Effector CD4-positive, alpha-beta T cell (primary cell): ENCODE results near the gene PEX1.
"Not testable (repeated sequence)": the region's sequence is repeated elsewhere in the genome, so short reads cannot be mapped to it uniquely, and the experiment has no call there.

ENCODE experiments used
- DNase-seq: peaks from one replicate; pipeline ENCODE4 v3.0.0-alpha.2; 2020

Gene PEX1

DNA sequence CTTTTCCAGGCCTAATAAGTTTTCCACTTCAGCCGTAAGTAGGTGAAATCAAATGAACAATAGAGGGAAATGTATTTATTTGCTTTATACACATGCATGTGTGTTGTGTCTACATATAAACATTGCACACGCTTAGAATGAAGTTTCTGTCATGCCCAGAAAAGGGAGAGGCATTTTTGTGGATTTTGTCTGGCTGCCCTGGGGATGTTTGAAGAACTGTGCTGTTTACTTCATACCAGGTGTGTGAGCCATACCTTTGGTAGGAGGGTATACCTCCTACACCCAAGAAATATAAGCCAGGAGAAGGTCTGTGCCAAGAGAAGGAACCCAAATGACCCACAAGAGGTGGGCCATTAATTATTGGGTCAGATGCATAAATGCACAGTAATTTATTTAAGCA is 68.2 kb downstream of the PEX1 start:
- DNase-seq: no peak

DNA sequence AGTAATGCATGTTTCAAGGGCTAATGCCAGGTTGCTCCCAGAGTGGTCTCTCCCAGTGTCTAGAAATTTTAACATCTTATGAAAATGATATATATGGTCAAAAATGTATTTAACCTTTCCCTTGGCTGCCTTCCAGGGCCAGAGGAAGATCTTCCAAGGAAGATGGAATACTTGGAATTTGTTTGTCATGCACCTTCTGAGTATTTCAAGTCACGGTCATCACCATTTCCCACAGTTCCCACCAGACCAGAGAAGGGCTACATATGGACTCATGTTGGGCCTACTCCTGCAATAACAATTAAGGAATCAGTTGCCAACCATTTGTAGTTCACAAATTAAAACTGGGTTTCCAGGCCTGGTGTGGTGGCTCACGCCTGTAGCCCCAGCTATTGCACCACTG is 72.1 kb downstream of the PEX1 start:
- no peak for DNase-seq

DNA sequence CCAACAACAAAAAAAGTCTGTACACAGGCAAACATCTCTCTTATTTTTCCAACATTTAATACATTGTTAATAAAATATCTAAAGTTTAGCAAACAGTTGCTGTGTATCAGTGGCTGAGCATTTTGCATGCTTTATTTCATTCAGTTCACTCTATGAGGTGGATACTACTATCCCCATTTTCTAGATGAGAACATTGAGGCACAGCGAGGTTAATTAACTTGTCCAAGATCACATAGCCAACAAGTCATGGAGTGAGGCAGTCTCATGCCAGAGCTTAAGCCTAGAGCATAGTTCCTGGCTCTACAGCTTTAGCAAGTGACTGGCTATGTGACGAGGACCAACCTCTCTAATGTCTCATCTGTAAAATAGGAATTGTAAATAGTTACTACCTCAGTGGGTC is 76.7 kb downstream of the PEX1 start:
- no peak for DNase-seq

DNA sequence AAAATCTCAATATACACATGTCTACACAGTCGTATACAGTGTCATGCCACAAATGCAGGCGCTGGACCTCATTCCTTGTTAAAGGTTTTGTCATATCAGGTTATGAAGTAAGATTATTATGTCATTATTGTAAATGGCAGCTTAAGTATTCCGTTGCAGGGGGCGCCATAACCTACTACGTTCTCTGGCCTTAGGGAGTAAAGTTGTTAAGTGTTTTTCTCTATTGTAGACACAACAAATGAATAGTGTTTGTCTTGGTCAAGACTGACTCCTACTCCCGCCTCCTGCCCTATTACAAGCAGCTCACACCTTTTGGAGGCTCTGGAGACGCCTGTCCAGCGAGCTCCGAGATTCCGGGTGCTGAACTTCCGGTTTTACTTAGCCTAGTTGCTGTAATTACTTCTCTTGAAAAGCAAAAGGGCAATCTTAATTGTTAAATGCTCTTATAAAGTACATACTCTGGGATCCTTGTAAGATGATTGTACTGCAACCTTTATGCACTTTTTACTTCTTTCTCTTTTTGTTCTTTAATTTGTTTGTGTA is 80.0 kb downstream of the PEX1 start:
- DNase-seq: peak; percentile 54

DNA sequence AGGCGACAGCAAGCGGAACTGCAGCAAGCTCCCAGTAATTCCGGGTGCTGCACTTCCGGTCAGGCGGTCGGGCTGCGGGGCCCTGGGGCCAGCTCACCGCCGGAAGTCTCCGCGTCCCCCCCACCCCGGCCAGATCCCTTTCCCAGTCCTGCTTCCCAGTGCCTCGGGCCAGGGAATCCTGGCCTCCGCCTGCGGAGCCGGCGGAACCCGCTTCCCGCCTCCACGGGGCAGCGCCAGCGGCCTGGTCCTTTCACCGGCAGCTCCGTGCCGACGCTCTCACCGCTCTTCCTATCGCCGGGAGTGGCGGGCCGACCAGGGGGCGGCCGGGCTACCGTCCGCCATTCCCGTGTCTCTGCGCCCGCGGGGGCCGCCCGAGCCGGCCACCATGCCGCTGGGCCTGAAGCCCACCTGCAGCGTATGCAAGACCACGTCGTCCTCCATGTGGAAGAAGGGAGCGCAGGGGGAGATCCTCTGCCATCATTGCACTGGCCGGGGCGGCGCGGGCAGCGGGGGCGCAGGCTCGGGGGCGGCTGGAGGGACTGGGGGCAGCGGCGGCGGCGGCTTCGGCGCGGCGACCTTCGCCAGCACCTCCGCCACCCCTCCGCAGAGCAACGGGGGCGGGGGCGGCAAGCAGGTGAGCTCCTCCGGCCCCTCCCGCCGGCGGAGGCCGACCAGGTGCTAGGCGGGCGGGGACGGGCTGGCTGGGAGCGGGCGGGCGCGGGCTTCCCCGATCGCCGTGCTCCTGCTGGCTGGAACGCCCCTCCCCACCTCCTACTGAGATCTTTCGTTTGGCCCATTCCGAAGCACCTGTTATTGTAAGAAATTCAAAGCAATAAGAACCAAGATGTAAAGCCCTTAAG is 80.7 kb downstream of the PEX1 start, which contains the start of gene GATAD1:
Gene GATAD1 (plus strand): TSS at position 138 of the 860 bp plus-strand sequence. CDS start 248 bp downstream, at position 386.
- peak; percentile 74 for DNase-seq

DNA sequence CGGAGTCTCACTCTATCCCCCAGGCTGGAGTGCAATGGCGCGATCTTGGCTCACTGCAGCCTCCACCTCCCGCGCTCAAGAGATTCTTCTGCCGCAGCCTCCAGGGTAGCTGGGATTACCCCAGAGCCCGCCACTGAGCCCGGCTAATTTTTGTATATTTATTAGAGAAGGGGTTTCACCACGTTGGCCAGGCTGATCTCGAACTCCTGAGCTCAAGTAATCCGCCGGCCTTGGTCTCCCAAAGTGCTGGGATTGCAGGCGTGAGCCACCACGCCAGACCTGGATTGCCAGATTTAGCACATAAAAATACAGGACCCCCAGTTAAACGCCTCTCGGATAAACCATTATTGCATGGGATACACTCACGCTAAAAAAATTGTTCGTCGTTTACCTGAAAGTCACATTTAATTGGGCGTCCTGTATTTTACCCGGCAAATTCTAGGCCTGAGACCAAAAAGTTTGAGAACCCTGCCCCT is 81.4 kb downstream of the PEX1 start:
- no peak for DNase-seq

DNA sequence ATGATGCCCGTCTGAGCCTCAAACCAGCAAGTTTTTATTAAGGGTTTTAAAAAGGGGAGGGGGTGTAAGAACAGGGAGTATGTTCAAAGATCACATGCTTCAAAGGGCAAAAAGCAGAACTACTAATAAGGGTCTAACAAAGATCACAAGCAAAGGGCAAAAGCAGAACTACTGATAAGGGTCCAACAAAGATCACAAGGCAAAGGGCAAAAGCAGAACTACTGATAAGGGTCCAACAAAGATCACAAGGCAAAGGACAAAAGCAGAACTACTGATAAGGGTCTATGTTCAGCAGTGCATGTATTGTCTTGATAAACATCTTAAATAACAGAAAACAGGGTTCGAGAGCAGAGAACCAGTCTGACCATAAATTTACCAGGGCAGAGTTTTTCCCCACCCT is 85.6 kb downstream of the PEX1 start:
- DNase-seq: not testable (repeated sequence)

DNA sequence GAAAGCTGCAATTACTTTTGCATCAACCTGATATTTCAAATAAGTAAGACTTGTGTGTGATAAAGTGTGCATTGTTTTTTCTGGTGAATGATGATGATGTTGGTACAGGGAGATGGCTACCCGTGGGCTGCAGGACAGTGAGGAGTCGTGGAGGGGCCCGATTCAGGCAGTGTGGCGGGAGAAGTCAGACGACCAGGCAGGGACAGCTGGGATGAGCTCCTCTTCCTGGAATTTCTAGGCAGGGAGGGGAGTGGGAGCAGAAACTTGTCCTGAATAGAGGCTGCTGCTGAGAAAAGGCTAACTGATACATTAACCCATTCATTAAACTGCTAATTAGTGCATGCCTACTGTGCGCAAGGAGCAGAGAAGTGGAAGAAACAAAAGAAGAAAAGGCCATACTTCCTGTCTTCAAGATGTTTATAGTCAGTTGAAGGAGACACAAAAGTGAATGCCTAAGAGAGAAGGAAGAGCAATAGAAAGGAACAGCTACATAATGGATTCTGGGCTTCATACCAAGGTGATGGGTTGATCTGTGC is 90.3 kb downstream of the PEX1 start:
- no peak for DNase-seq
